ENCODE results near the gene FRYL. TPM values are rescaled to one million over a fixed set of nuclear protein-coding genes. Genes with fewer than 3 reads are reported as not detected.

FRYL gene
- total and polyA plus RNA-seq, 2 of the 8 experiments (the other 6 are each of a cell fraction or from before 2014, with no cell fraction given): 8.0 to 36.5 TPM

- FAIRE-seq (no peak), DNase-seq (ENCODE audit: low read depth in 1 of 2, low spot score in 2 of 2) (no peak)
- no peaks in the 10 kb centered on the region for H3K79me1 ChIP-seq (ENCODE audit: low read depth, low read length)
- H2AFZ ChIP-seq (ENCODE audit: low read length): no peak overlapping the region
- H2BK5ac ChIP-seq (ENCODE audit: low read depth, low read length): no peak overlapping the region
- H2AK5ac ChIP-seq (ENCODE audit: low read depth, low read length): no peak overlapping the region
- H3K27me3 ChIP-seq (replicated peaks in 1 of 4; ENCODE audit: control insufficient read depth in 3 of 4, extremely low read depth in 1 of 4, insufficient read depth in 3 of 4, low read length in 3 of 4): no peaks in the 10 kb centered on the region
- H2BK15ac ChIP-seq (ENCODE audit: low read length): no peak overlapping the region
- TF ChIP-seq RXRA (IDR thresholded peaks at IDR 0.05; ENCODE audit: insufficient read depth, low read depth, low read length) (no peak), BRCA1 (IDR thresholded peaks at IDR 0.05; ENCODE audit: low read depth, low read length) (no peak), TAF1 (IDR thresholded peaks at IDR 0.05; ENCODE audit: low read depth, low read length) (no peak), GABPA (IDR thresholded peaks at IDR 0.05; ENCODE audit: borderline replicate concordance, insufficient read depth, low read length) (no peak), RFX5 (IDR thresholded peaks at IDR 0.05; ENCODE audit: borderline replicate concordance, low read depth, low read length) (no peak), SP1 (IDR thresholded peaks at IDR 0.05; ENCODE audit: low read depth, low read length) (no peak)
- no peaks in the 10 kb centered on the region for H3K4me1 ChIP-seq (replicated peaks in 1 of 4; ENCODE audit: control insufficient read depth in 3 of 4, insufficient read depth in 4 of 4, low read length in 3 of 4)
- no peak overlapping the region for H3K4me3 ChIP-seq (ENCODE audit: extremely low read depth in 1 of 4, insufficient read depth in 2 of 4, low read depth in 3 of 4, low read length in 4 of 4)
- POLR2A ChIA-PET (ENCODE audit: partially characterized antibody): interaction anchor here (1.5 kb wide), 1 partner anchor 31 kb away, joined by 3 read pairs; no protein-coding TSS in a partner anchor
- H3K4me2 ChIP-seq (ENCODE audit: insufficient read depth in 1 of 2, low read depth in 2 of 2, low read length in 2 of 2): no peak overlapping the region
- H3K14ac ChIP-seq (ENCODE audit: insufficient read length): no peak overlapping the region
- no peak overlapping the region for H3K56ac ChIP-seq (replicated peaks; ENCODE audit: insufficient read length, low read depth, low read length)
- no peaks in the 10 kb centered on the region for H4K20me1 ChIP-seq (replicated peaks in 1 of 2; ENCODE audit: control insufficient read depth in 1 of 2, insufficient read depth in 2 of 2, low read length in 2 of 2)
- no peak overlapping the region for H3K18ac ChIP-seq (ENCODE audit: extremely low read depth, low read length)
- no peak overlapping the region for H3K4ac ChIP-seq (replicated peaks; ENCODE audit: insufficient read length, low read depth, low read length)
- no peaks in the 10 kb centered on the region for H3K36me3 ChIP-seq (ENCODE audit: control insufficient read depth in 2 of 4, insufficient read depth in 4 of 4, low read length in 3 of 4)
- no peak overlapping the region for H3K27ac ChIP-seq (ENCODE audit: low read depth, low read length)
- H4K8ac ChIP-seq (ENCODE audit: extremely low read depth, insufficient read depth, low read length): no peak overlapping the region
- H3K9ac ChIP-seq (replicated peaks in 1 of 4; ENCODE audit: extremely low read depth in 1 of 4, low read depth in 3 of 4, low read length in 3 of 4): no peak overlapping the region
- CTCF ChIA-PET (ENCODE audit: partially characterized antibody): no interaction called here
- H2BK12ac ChIP-seq (ENCODE audit: low read depth, low read length): no peak overlapping the region
- no peaks in the 10 kb centered on the region for H3K79me2 ChIP-seq (ENCODE audit: control insufficient read depth in 1 of 2, insufficient read depth in 2 of 2, low read length in 2 of 2)
- H3K23me2 ChIP-seq (ENCODE audit: low read depth, low read length): no peaks in the 10 kb centered on the region
- no peak overlapping the region for H2BK120ac ChIP-seq (replicated peaks; ENCODE audit: low read depth, low read length)
- H4K5ac ChIP-seq (ENCODE audit: insufficient read length, low read depth, low read length): no peak overlapping the region
- no peaks in the 10 kb centered on the region for H3K9me3 ChIP-seq (ENCODE audit: insufficient read depth in 2 of 2, low read depth in 1 of 2, low read length in 1 of 2)
- H2BK20ac ChIP-seq (ENCODE audit: low read length): no peak overlapping the region
- H4K91ac ChIP-seq (replicated peaks; ENCODE audit: insufficient read length, low read length): no peak overlapping the region
- 91% methylated on average over 1 of the region's 1 CpG; no CpG with 5 or more reads in 1 of the 2 experiments for WGBS, 2 experiments (ENCODE audit: extremely low coverage in 1 of 2, insufficient coverage in 1 of 2, insufficient read length in 1 of 2, insufficient replicate concordance in 2 of 2, low coverage in 1 of 2, low lambda C conversion rate in 2 of 2, missing lambda C conversion rate in 1 of 2)
- no peak overlapping the region for H3K23ac ChIP-seq (ENCODE audit: insufficient read length)
Measured at GRCh38 chr4:48796927-48797679, 17.0 kb upstream of the FRYL start.

Data from H1 (cell line).